ENCODE data around the gene C2orf49.

- TF ChIP-seq, protein P1, sequence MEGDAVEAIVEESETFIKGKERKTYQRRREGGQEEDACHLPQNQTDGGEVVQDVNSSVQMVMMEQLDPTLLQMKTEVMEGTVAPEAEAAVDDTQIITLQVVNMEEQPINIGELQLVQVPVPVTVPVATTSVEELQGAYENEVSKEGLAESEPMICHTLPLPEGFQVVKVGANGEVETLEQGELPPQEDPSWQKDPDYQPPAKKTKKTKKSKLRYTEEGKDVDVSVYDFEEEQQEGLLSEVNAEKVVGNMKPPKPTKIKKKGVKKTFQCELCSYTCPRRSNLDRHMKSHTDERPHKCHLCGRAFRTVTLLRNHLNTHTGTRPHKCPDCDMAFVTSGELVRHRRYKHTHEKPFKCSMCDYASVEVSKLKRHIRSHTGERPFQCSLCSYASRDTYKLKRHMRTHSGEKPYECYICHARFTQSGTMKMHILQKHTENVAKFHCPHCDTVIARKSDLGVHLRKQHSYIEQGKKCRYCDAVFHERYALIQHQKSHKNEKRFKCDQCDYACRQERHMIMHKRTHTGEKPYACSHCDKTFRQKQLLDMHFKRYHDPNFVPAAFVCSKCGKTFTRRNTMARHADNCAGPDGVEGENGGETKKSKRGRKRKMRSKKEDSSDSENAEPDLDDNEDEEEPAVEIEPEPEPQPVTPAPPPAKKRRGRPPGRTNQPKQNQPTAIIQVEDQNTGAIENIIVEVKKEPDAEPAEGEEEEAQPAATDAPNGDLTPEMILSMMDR (IDR thresholded peaks at IDR 0.05), result no peak
- TF ChIP-seq EZH2 (IDR thresholded peaks at IDR 0.05; ENCODE audit: borderline replicate concordance, insufficient read depth, low read depth, low read length, poor library complexity, severe bottlenecking), result no peak
Measured at GRCh38 chr2:105329197-105329554, 8.2 kb upstream of the C2orf49 start.

All from B cell (primary cell).